Motor neuron (in vitro differentiated cells): ENCODE data around the gene ZNF521. TPM values are rescaled to one million over a fixed set of nuclear protein-coding genes. Genes with fewer than 3 reads are reported as not detected.
A peak's percentile ranks its signal among the peaks of the same experiment; 100 is the strongest.

Experiments
- ATAC-seq, 8 experiments: fragments of 200-7000 bp; cut with Tn5 transposase; replicated peaks in 6 of 8; 2 replicates each; pipeline ENCODE4 v1.8.0; 2021; ENCODE audit warnings: mild to moderate bottlenecking in 8 of 8, moderate library complexity in 8 of 8
- H3K27ac ChIP-seq, 2 donors: fragments of 250-450 bp; sonication (Bioruptor Pico); 2 replicates each; pipeline ENCODE4 v1.9.0; 2021; ENCODE audit warnings: antibody characterized with exemption in 2 of 2, mild to moderate bottlenecking in 2 of 2, moderate library complexity in 1 of 2
- H3K4me1 ChIP-seq, 2 donors: fragments of 250-450 bp; sonication (Bioruptor Pico); replicated peaks in 1 of 2; 2 replicates each; pipeline ENCODE4 v1.6.1; 2021; ENCODE audit warnings: antibody characterized with exemption in 2 of 2, mild to moderate bottlenecking in 2 of 2, moderate library complexity in 1 of 2
- H3K4me3 ChIP-seq, 5 donors: fragments of 250-450 bp; sonication (Bioruptor Pico); 2 replicates each; pipeline ENCODE4 v1.9.0; 2021; ENCODE audit warnings: antibody characterized with exemption in 5 of 5, mild to moderate bottlenecking in 5 of 5, moderate library complexity in 4 of 5
- WGBS, 10 experiments: fragments of 450-650 bp; shearing (Covaris generic); methylation state at CpG; one replicate each; pipeline ENCODE4 v1.0.0; 2022; 5-methylcytosine and 5-hydroxymethylcytosine counted together
- in situ Hi-C, 9 experiments: fragments of 400-800 bp; cut with MboI; loops; one replicate each; pipeline ENCODE4 v1.15.0; 2021; ENCODE audit warnings: low sequenced_read_pairs in 9 of 9, low pct_unique_long_range_greater_than_20kb in 2 of 9; ENCODE audit not compliant: unreplicated experiment in 9 of 9
- total RNA-seq, 8 experiments: library from RNA; unstranded; fragments of 300-600 nt; gene quantifications; 2 replicates each; pipeline versions ENCODE4 v1.2.3 to v1.2.4, GENCODE V29; 2022

The ZNF521 gene
- total RNA-seq, 8 experiments from 2014 or later, result 0.87 to 41.5 (median 28.5) TPM

- Histone ChIP-seq H3K27ac (no peak overlapping the region), H3K4me3 (no peak overlapping the region), H3K4me1 (peaks cover 0 to 3% of the 10 kb centered on the region in 2 donors)
- 29 to 100% (median 98%) methylated on average over 1 to 2 of the region's 2 CpGs for WGBS, 10 experiments
- in situ Hi-C loops, result no loop called here
- no peak for ATAC-seq
Measured at GRCh38 chr18:25300492-25300891, 51.5 kb downstream of the ZNF521 start.

GRCh38 chr18:25299426-25300300, 52.3 kb downstream of the ZNF521 start:
- ATAC-seq, result peak in 2 of 8 experiments; percentile 42 to 49
- Histone ChIP-seq H3K27ac (no peak overlapping the region), H3K4me3 (no peak overlapping the region), H3K4me1 (peaks cover 0 to 3% of the 10 kb centered on the region in 2 donors)
- in situ Hi-C loops, result no loop called here
- 27 to 100% (median 89%) methylated on average over 1 to 8 of the region's 8 CpGs; no CpG with 5 or more reads in 1 of the 10 experiments for WGBS, 10 experiments

GRCh38 chr18:25298853-25299274, 53.1 kb downstream of the ZNF521 start:
- in situ Hi-C loops, result no loop called here
- 0 to 100% (median 74%) methylated on average over 1 to 4 of the region's 4 CpGs; no CpG with 5 or more reads in 2 of the 10 experiments for WGBS, 10 experiments
- H3K4me3 ChIP-seq, result no peak overlapping the region
- H3K4me1 ChIP-seq, result peaks cover 3% of the 10 kb centered on the region in 2 donors
- H3K27ac ChIP-seq, result no peak overlapping the region
- peak; percentile 41 to 100 (median 74) for ATAC-seq

- H3K4me3 ChIP-seq, result no peak overlapping the region
- in situ Hi-C loops, result no loop called here
- H3K4me1 ChIP-seq, result peaks cover 3 to 7% of the 10 kb centered on the region in 2 donors
- no peak overlapping the region for H3K27ac ChIP-seq
- ATAC-seq, result no peak
- WGBS, 10 experiments, result 88 to 100% (median 100%) methylated on average over 1 to 2 of the region's 2 CpGs; no CpG with 5 or more reads in 2 of the 10 experiments
Measured at GRCh38 chr18:25295624-25296138, 56.3 kb downstream of the ZNF521 start.

GRCh38 chr18:25291150-25291549, 60.8 kb downstream of the ZNF521 start:
- Histone ChIP-seq H3K4me3 (no peak overlapping the region), H3K4me1 (peaks cover 16 to 47% of the 10 kb centered on the region in 2 donors), H3K27ac (no peak overlapping the region)
- in situ Hi-C loops, result no loop called here
- WGBS, 10 experiments, result 66 to 100% (median 88%) methylated on average over 2 to 3 of the region's 3 CpGs; no CpG with 5 or more reads in 2 of the 10 experiments
- no peak for ATAC-seq

GRCh38 chr18:25289001-25289631, 62.9 kb downstream of the ZNF521 start:
- in situ Hi-C loops, result no loop called here
- ATAC-seq, result peak in 5 of 8 experiments; percentile 15 to 84 (median 55)
- H3K27ac ChIP-seq, result no peak overlapping the region
- peaks cover 37 to 68% of the 10 kb centered on the region in 2 donors for H3K4me1 ChIP-seq
- WGBS, 10 experiments, result 8 to 65% (median 35%) methylated on average over 2 to 9 of the region's 9 CpGs
- H3K4me3 ChIP-seq, result no peak overlapping the region

- WGBS, 10 experiments, result 35 to 100% (median 62%) methylated on average over 2 to 4 of the region's 4 CpGs
- H3K4me3 ChIP-seq, result no peak overlapping the region
- in situ Hi-C loops, result no loop called here
- ATAC-seq, result peak in 6 of 8 experiments; percentile 9 to 78 (median 16)
- H3K27ac ChIP-seq, result no peak overlapping the region
- H3K4me1 ChIP-seq, result peaks cover 44 to 69% of the 10 kb centered on the region in 2 donors
Measured at GRCh38 chr18:25288340-25288938, 63.5 kb downstream of the ZNF521 start.

- Histone ChIP-seq H3K4me1 (peaks cover 52 to 81% of the 10 kb centered on the region in 2 donors), H3K4me3 (no peak overlapping the region), H3K27ac (no peak overlapping the region)
- in situ Hi-C loops, result no loop called here
- ATAC-seq, result no peak
- 57 to 100% (median 81%) methylated on average over 1 to 9 of the region's 9 CpGs for WGBS, 10 experiments
Measured at GRCh38 chr18:25287106-25287505, 64.9 kb downstream of the ZNF521 start.

- in situ Hi-C loops, result no loop called here
- Histone ChIP-seq H3K4me3 (no peak overlapping the region), H3K27ac (peak overlapping the region; percentile 18 to 51), H3K4me1 (peaks cover 52 to 95% of the 10 kb centered on the region in 2 donors)
- WGBS, 10 experiments, result 3 to 78% (median 50%) methylated on average over 4 to 10 of the region's 10 CpGs; no CpG with 5 or more reads in 1 of the 10 experiments
- peak in 5 of 8 experiments; percentile 51 to 70 (median 60) for ATAC-seq
Measured at GRCh38 chr18:25284861-25285550, 67.0 kb downstream of the ZNF521 start.

- no peak overlapping the region for H3K4me3 ChIP-seq
- peak overlapping the region; percentile 4 to 21 for H3K27ac ChIP-seq
- peaks cover 49 to 95% of the 10 kb centered on the region in 2 donors for H3K4me1 ChIP-seq
- in situ Hi-C loops, result no loop called here
- WGBS, 10 experiments, result 9 to 91% (median 69%) methylated on average over 5 to 7 of the region's 7 CpGs
- no peak for ATAC-seq
Measured at GRCh38 chr18:25284281-25284680, 67.7 kb downstream of the ZNF521 start.

GRCh38 chr18:25283781-25284180, 68.2 kb downstream of the ZNF521 start:
- in situ Hi-C loops, result no loop called here
- Histone ChIP-seq H3K27ac (peak overlapping the region in 1 of 2 donors; percentile 21), H3K4me1 (peaks cover 47 to 95% of the 10 kb centered on the region in 2 donors), H3K4me3 (no peak overlapping the region)
- ATAC-seq, result no peak
- WGBS, 10 experiments, result 0 to 86% (median 60%) methylated on average over 1 to 2 of the region's 2 CpGs; no CpG with 5 or more reads in 1 of the 10 experiments

GRCh38 chr18:25282896-25283703, 68.9 kb downstream of the ZNF521 start:
- no peak for ATAC-seq
- peaks cover 46 to 95% of the 10 kb centered on the region in 2 donors for H3K4me1 ChIP-seq
- in situ Hi-C loops, result no loop called here
- H3K27ac ChIP-seq, result no peak overlapping the region
- 0 to 100% (median 74%) methylated on average over 1 to 4 of the region's 4 CpGs for WGBS, 10 experiments
- H3K4me3 ChIP-seq, result no peak overlapping the region
